Smooth muscle cell of the coronary artery (primary cell): Measurements from ENCODE around the gene ECHS1. TPM values are rescaled to one million over a fixed set of nuclear protein-coding genes. Genes with fewer than 3 reads are reported as not detected.

Experiments
- total RNA-seq: library from RNA; depleted of rRNA; stranded (reverse); fragments of >200 nt; gene quantifications from 2 replicates; pipeline ENCODE4 v1.2.3, GENCODE V29; 2014; ENCODE audit warnings: low replicate concordance

Gene ECHS1
- total RNA-seq = 30.3 and 69.2 TPM in 2 replicates

GRCh38 chr10:133373174-133374090, at the start of gene ECHS1:
ECHS1 (minus strand) TSS chr10:133373354; CDS start chr10:133373333, 21 bp downstream.

DNA sequence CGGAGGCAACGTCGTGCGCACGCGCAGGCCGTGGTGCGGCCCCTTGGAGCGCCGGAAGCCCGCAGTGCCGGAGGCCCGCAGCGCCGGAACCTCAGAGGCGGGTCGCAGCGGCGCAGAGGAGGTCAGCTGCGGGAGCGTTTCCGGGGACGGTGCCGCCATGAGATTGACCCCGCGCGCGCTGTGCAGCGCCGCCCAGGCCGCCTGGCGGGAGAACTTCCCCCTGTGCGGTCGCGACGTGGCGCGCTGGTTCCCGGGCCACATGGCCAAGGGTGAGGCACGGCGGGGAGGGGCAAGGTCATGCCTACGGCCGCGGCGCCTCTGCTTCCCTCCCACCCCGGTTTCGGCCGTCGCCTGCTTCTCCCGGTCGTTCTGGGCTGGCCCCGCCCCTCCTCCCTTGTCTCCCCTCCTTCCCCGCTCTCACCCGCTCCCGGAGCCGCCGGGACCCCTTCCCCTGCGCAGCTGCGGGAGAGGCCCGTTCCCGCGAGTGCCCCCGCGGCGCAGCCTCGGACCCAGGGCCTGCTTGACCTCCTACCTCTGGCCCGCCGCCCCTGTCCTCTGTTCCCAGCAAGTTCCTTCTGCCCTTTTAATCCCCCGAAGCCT, 21.0 kb upstream of the ECHS1 start, which contains the start of gene MTG1:
Gene MTG1, plus strand, starts transcription at position 94 of the 600 bp plus-strand sequence. Its CDS starts 64 bp downstream, at position 158.

DNA sequence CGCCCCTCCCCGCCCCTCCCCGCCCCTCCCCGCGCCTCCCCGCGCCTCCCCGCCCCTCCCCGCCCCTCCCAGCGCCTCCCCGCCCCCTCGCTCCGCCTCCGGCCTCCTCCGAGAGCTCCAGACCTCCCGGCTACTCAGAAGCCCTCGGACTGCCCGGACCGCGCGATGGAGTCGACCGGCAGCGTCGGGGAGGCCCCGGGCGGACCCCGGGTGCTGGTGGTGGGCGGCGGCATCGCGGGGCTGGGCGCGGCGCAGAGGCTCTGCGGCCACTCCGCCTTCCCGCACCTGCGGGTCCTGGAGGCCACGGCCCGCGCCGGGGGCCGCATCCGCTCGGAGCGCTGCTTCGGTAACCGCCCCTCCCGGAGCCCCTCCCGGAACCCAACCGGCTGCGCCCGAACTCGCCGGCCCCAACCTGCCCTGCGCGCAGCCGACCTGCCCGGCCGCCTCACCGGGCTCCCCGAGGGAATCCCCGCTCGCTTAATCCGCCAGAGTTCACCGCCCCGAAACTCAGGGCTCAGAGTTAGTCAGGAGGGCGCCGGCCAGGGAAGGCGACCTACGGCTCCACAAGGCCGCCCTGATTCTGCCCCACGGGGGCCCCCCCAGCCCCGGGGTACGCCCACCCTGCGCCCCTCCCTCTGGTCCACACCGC, 6.1 kb upstream of the ECHS1 start, which contains the start of gene PAOX:
Gene PAOX, plus strand, starts transcription at position 111 of the 649 bp plus-strand sequence. Its CDS starts 55 bp downstream, at position 166.

DNA sequence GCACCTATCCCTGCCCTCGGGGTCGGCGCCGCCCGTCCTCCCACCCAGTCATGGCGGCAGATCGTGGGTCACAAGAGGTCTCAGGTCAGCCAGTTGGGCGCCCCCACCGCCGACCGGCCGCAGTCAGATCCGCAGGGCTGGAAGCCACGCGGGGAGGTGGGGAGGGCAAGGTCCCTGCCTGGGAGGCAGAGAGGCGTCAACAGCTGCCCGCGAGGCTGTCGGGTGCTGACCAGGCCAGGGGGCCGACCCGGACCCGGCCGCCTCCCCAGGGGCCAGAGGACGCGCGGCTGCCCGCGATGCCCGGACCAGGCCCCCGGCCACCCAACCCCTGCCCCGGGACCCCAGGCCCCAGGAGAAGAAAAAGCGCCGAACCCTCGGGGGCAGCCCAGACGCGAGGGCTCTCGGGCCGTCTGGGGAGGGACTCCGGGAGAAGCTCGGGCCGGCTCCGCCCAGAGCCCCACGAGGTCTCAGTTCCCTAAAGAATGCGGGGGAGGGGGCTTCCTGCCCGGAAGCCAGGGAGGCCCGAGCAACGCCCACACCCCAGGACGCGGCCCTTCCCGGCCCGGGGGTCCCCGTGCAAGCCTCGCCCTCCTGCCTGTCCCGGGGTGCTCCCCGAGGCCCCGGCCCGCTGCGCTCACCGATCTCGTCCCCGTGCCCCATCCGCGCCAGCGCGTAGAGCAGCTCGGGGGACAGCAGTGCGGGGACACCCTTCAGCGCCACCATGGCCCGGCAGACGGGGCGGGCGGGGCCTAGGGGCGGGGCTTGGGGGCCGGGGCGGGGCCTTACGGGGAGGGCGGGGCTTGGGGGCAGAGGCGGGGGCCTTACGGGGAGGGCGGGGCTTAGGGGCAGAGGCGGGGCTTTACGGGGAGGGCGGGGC, 15.6 kb downstream of the ECHS1 start, which contains the start of gene FUOM:
Gene FUOM, minus strand, starts transcription at position 735 of the 877 bp plus-strand sequence. Its CDS starts 12 bp downstream, at position 723.

DNA sequence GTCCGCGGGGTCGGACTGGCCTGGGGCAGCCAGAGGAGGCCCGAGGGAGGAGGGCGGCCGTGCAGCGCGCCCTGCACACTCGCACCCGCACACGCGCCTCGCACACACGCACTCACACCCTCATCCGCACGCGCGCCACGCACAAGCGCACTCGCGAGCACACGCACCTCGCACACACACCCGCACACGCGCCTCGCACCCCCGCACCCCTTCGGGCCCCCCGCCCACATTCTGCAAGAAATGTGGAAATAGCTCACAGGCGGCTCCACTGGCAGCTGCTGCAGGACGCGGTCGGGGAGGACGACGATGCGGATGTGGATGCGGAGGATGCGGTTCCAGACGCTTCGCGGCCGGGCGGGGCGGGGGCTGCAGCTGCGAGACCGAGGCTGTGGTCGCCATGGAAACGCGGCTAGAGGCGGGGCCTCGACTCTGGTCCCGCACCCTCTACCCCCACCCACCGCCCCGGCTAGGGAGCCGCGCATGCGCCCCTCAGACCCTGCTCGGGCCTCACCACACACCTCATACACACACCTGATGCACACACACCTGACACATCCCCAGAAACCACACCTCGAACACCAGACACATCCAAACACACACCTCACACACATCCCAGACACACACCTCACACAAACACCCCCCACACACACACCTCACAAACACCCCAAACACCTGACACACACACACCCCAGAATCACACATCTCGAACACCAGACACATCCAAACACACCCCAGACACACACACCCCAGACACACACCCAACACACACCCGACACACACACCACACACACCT, 36.4 kb downstream of the ECHS1 start, which contains the start of gene CALY:
Gene CALY, minus strand, starts transcription at position 320 of the 793 bp plus-strand sequence. CDS start 7,907 bp downstream, outside the sequence.

Other genes starting within 250 kb of the ECHS1 start
- gene KNDC1, start 213.1 kb downstream of the ECHS1 start, total RNA-seq = 0.23 and 1.6 TPM in 2 replicates
- gene UTF1, start 143.1 kb downstream of the ECHS1 start, total RNA-seq = not detected in 2 replicates
- gene VENTX, start 135.5 kb downstream of the ECHS1 start, total RNA-seq = not detected in 2 replicates
- 0.60 and 2.0 TPM in 2 replicates for gene ADAM8, start 96.5 kb downstream of the ECHS1 start, total RNA-seq
- gene TUBGCP2, start 64.5 kb downstream of the ECHS1 start, total RNA-seq = 58.4 and 92.9 TPM in 2 replicates
- gene ZNF511, start 64.4 kb downstream of the ECHS1 start, total RNA-seq = 19.8 and 21.9 TPM in 2 replicates
- gene CALY, start 36.5 kb downstream of the ECHS1 start, total RNA-seq = not detected in 2 replicates
- not detected in 2 replicates for gene PRAP1, start 26.0 kb downstream of the ECHS1 start, total RNA-seq
- 3.2 and 24.3 TPM in 2 replicates for gene FUOM, start 15.3 kb downstream of the ECHS1 start, total RNA-seq
- 5.2 and 5.3 TPM in 2 replicates for gene PAOX, start 5.9 kb upstream of the ECHS1 start, total RNA-seq
- 19.2 and 34.1 TPM in 2 replicates for gene MTG1, start 20.8 kb upstream of the ECHS1 start, total RNA-seq
- 0.08 and 0.12 TPM in 2 replicates for gene SPRN, start 51.3 kb upstream of the ECHS1 start, total RNA-seq
- 1.3 and 2.7 TPM in 2 replicates for gene SCART1, start 80.6 kb upstream of the ECHS1 start, total RNA-seq
- gene CYP2E1, start 154.0 kb upstream of the ECHS1 start, total RNA-seq = 0.53 and 0.59 TPM in 2 replicates
- gene SYCE1, start 192.2 kb upstream of the ECHS1 start, total RNA-seq = 0.90 TPM in 1 of 2 replicates, not detected in the other